GM21423 (cell line): ENCODE results near the gene TEKT5.

Experiments
- ATAC-seq: cut with Tn5 transposase; IDR thresholded peaks from one replicate; pipeline ENCODE4 v1.9.1; 2021; ENCODE audit warnings: mild to moderate bottlenecking, moderate library complexity; ENCODE audit not compliant: unreplicated experiment

Gene TEKT5

GRCh38 chr16:10581507-10581906 lies 113.2 kb downstream of the TEKT5 start:
- ATAC-seq = no peak

- no peak for ATAC-seq
These were observed 113.9 kb downstream of the TEKT5 start for GRCh38 chr16:10580883-10581247.

GRCh38 chr16:10579965-10580882 lies 114.5 kb downstream of the TEKT5 start, which contains the start of gene EMP2:
TSS of gene EMP2 (minus strand) at chr16:10580598. CDS start at chr16:10547617, 32,981 bp downstream.
- ATAC-seq = no peak

DNA sequence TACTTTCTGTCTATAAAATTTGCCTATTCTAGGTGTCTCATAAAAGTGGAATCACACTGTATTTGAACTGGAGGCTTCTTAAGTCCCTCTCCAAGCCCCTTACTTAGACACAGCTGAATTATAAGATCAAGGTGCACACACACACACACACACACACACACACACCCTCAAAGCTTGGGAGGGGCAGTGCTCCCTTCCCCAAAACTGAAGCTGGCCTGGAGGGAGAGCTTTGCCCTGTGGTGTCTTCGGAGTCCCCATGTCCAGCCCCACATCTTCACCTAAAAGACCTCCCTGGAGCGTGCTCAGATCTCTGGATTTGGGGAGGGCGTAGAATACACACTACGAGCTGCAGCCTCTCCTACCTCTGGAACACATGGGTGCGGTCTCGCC lies 115.2 kb downstream of the TEKT5 start:
- no peak for ATAC-seq

DNA sequence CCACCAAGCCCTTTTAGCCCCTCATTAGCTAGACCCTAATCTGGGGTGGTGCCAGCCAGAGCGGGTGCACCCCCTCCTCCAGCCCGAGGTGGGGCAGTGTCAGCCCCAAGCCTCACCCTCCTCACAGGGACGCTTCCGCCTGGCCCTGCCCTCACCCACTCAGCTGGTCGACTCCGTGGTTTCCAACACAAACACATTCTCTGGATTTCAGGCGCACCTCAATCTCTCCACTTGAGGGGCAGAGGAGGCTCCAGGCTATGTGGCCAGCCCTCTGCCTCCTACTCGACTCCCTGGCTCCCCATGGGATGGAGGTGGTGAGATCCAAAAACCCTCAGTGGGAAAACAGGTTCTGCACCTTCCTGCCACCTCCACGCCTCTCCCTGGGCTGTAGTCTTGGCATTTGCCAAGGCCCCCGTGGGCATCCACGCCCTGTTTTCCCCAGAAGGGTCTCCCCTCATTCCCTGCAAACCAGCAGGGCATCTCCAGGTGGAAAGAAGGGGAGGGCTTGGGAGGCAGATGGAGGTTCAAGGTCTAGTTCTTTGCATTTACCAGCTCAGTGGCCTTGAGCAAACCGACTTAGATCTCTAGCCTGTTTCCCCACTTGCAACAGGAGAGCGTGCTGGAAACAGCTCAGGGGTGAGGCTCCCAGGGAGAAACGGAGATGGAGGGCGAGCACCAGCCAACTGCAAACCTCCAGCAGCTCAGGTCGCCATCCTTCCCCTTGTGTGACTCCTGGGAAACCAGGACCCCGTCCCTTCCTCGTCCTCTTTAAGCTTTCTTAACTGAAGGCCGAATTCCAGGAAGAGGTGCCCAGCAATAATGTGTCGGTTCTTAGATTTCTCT lies 116.0 kb downstream of the TEKT5 start:
- no peak for ATAC-seq
